Measurements from ENCODE around the gene UQCC5.

GRCh38 chr3:52544937-52545336 lies 8.5 kb downstream of the UQCC5 start:
- TF ChIP-seq POLR2A (IDR thresholded peaks at IDR 0.05) (no peak), CTCF (IDR thresholded peaks at IDR 0.05) (no peak)
